ENCODE results near the gene CLN3. TPM values are rescaled to one million over a fixed set of nuclear protein-coding genes. Genes with fewer than 3 reads are reported as not detected.

Gene CLN3
- total RNA-seq, 1 donor from 2014 or later: 79.9 TPM

GRCh38 chr16:28495795-28496749 is 4.2 kb upstream of the CLN3 start:
- DNase-seq (no peak), ATAC-seq (no peak)
- no peaks in the 10 kb centered on the region for H3K9me3 ChIP-seq
- no peak for TF ChIP-seq CTCF (IDR thresholded peaks at IDR 0.05)
- no peaks in the 10 kb centered on the region for H3K27me3 ChIP-seq (ENCODE audit: low read depth)
- peak overlapping the region; percentile 98 for H3K27ac ChIP-seq
- H3K4me1 ChIP-seq: peaks cover 18% of the 10 kb centered on the region
- intact Hi-C loops (cut with DNase I): no loop called here
- H3K36me3 ChIP-seq: no peaks in the 10 kb centered on the region
- peak overlapping the region; percentile 50 for H3K4me3 ChIP-seq

- TF ChIP-seq CTCF (IDR thresholded peaks at IDR 0.05): no peak
- intact Hi-C loops (cut with DNase I): no loop called here
- Histone ChIP-seq H3K4me3 (peak overlapping the region; percentile 50), H3K4me1 (peaks cover 26% of the 10 kb centered on the region), H3K36me3 (no peaks in the 10 kb centered on the region), H3K27me3 (ENCODE audit: low read depth) (no peaks in the 10 kb centered on the region), H3K27ac (peak overlapping the region; percentile 98), H3K9me3 (no peaks in the 10 kb centered on the region)
- no peak for DNase-seq
- ATAC-seq: no peak
These were observed 3.4 kb upstream of the CLN3 start for GRCh38 chr16:28495098-28495793.

- peaks cover 33% of the 10 kb centered on the region for H3K4me1 ChIP-seq
- no peaks in the 10 kb centered on the region for H3K27me3 ChIP-seq (ENCODE audit: low read depth)
- DNase-seq: peak; percentile 78
- ATAC-seq: peak; percentile 45 to 73
- peak within 1 kb of the TSS; percentile 98 for H3K27ac ChIP-seq
- TF ChIP-seq CTCF (IDR thresholded peaks at IDR 0.05): no peak
- peaks cover 7% of the 10 kb centered on the region for H3K36me3 ChIP-seq
- intact Hi-C loops (cut with DNase I): no loop called here
- H3K4me3 ChIP-seq: peak within 1 kb of the TSS; percentile 50
- no peaks in the 10 kb centered on the region for H3K9me3 ChIP-seq
These were observed 2.4 kb upstream of the CLN3 start, which contains the start of gene APOBR for GRCh38 chr16:28494121-28494851. TSS of gene APOBR (plus strand) at chr16:28494643. CDS start at chr16:28494682, 39 bp downstream.

GRCh38 chr16:28492511-28492910 is 637 bp upstream of the CLN3 start:
- Histone ChIP-seq H3K36me3 (peaks cover 25% of the 10 kb centered on the region), H3K27ac (peak overlapping the region; percentile 98), H3K4me3 (peak overlapping the region; percentile 99), H3K27me3 (ENCODE audit: low read depth) (no peaks in the 10 kb centered on the region), H3K9me3 (no peaks in the 10 kb centered on the region), H3K4me1 (peaks cover 33% of the 10 kb centered on the region)
- intact Hi-C loops (cut with DNase I): no loop called here
- no peak for ATAC-seq
- DNase-seq: no peak
- no peak for TF ChIP-seq CTCF (IDR thresholded peaks at IDR 0.05)
